IMR-90 (cell line): ENCODE results near the gene NFIX. TPM values are rescaled to one million over a fixed set of nuclear protein-coding genes. Genes with fewer than 3 reads are reported as not detected.

ENCODE experiments used
- ATAC-seq: fragments of 200-7000 bp; cut with Tn5 transposase; 2 replicates; pipeline ENCODE4 v1.9.1; 2020; ENCODE audit warnings: low read depth, mild to moderate bottlenecking, moderate library complexity
- BruUV-seq: library from RNA; stranded (reverse); fragments of 400-500 nt; replicated peaks from 2 replicates; lab custom pipeline; 2021; lab: Mats Ljungman, UMichigan
- CTCF ChIA-PET: fragments of 300-600 bp; formaldehyde crosslinking; extraction: SDS; loops from one replicate; lab custom pipeline; 2021; ENCODE audit warnings: antibody characterized with exemption; lab: Yijun Ruan, JAX
- POLR2A ChIA-PET: fragments of 300-600 bp; sonication (Branson Sonifier 250); formaldehyde crosslinking; loops from one replicate; lab custom pipeline; 2022; ENCODE audit warnings: antibody characterized with exemption; ENCODE audit not compliant: unreplicated experiment; lab: Charles Lee
- DNase-seq: peaks from one replicate; pipeline ENCODE4 v3.0.0; 2013
- H2AFZ ChIP-seq: replicated peaks from 2 replicates; pipeline ENCODE3; 2013; ENCODE audit warnings: low read length, mild to moderate bottlenecking; ENCODE audit not compliant: poor library complexity
- H2AK5ac ChIP-seq: 2 replicates; pipeline ENCODE4 v1.6.1; 2013; ENCODE audit warnings: low read depth, low read length, inconsistent platforms
- H2AK9ac ChIP-seq: replicated peaks from 2 replicates; pipeline ENCODE3; 2013; ENCODE audit warnings: mild to moderate bottlenecking, low read depth, low read length, moderate library complexity; ENCODE audit not compliant: poor library complexity
- H2BK120ac ChIP-seq: 2 replicates; pipeline ENCODE4 v1.6.1; 2013; ENCODE audit warnings: low read depth, low read length, inconsistent platforms
- H2BK15ac ChIP-seq: 3 replicates; pipeline ENCODE4 v1.6.1; 2013; ENCODE audit warnings: low read depth, low read length, inconsistent platforms
- H2BK20ac ChIP-seq: 2 replicates; pipeline ENCODE4 v1.6.1; 2013; ENCODE audit warnings: low read depth, mild to moderate bottlenecking, inconsistent platforms, low read length, moderate library complexity
- H2BK5ac ChIP-seq: 2 replicates; pipeline ENCODE4 v1.6.1; 2013; ENCODE audit warnings: mild to moderate bottlenecking, low read depth, low read length, inconsistent platforms; ENCODE audit not compliant: poor library complexity, severe bottlenecking
- H3K14ac ChIP-seq: replicated peaks from 2 replicates; pipeline ENCODE4 v1.6.1; 2013; ENCODE audit warnings: low read depth, low read length, inconsistent platforms
- H3K18ac ChIP-seq: 2 replicates; pipeline ENCODE4 v1.6.1; 2013; ENCODE audit warnings: low read depth, low read length, control low read depth
- H3K23ac ChIP-seq: 2 replicates; pipeline ENCODE4 v1.6.1; 2013; ENCODE audit warnings: low read depth, low read length, inconsistent platforms
- H3K27ac ChIP-seq: 2 replicates; pipeline ENCODE4 v1.5.1; 2013; ENCODE audit warnings: mild to moderate bottlenecking, control low read depth, low read length; ENCODE audit not compliant: insufficient read depth
- H3K27me3 ChIP-seq: 2 replicates; pipeline ENCODE4 v1.6.1; 2013; ENCODE audit warnings: low read length; ENCODE audit not compliant: control insufficient read depth, insufficient read depth
- H3K36me3 ChIP-seq: 2 replicates; pipeline ENCODE4 v1.6.1; 2013; ENCODE audit warnings: low read length, mixed read lengths; ENCODE audit not compliant: control insufficient read depth, insufficient read depth
- H3K4ac ChIP-seq: 2 replicates; pipeline ENCODE4 v1.6.1; 2013; ENCODE audit warnings: low read depth, low read length, inconsistent platforms
- H3K4me1 ChIP-seq: 2 replicates; pipeline ENCODE4 v1.6.1; 2013; ENCODE audit warnings: low read length, mixed read lengths; ENCODE audit not compliant: control insufficient read depth, insufficient read depth
- H3K4me2 ChIP-seq: 2 replicates; pipeline ENCODE4 v1.6.1; 2013; ENCODE audit warnings: low read depth, mild to moderate bottlenecking, control low read depth, low read length, moderate library complexity
- H3K4me3 ChIP-seq: 2 replicates; pipeline ENCODE4 v1.5.1; 2013; ENCODE audit warnings: low read depth, mild to moderate bottlenecking, control low read depth, low read length, moderate library complexity; ENCODE audit not compliant: insufficient read depth
- H3K56ac ChIP-seq: 2 replicates; pipeline ENCODE4 v1.6.1; 2013; ENCODE audit warnings: low read length, inconsistent platforms; ENCODE audit not compliant: insufficient read depth; ENCODE audit errors: extremely low read depth
- H3K79me1 ChIP-seq, 2 experiments: 2 replicates each; pipeline ENCODE4 v1.6.1; 2013; ENCODE audit warnings: low read length in 2 of 2, inconsistent platforms in 1 of 2, low read depth in 1 of 2
- H3K9ac ChIP-seq: 2 replicates; pipeline ENCODE4 v1.6.1; 2013; ENCODE audit warnings: low read depth, low read length, control low read depth
- H3K9me1 ChIP-seq: 2 replicates; pipeline ENCODE4 v1.6.1; 2013; ENCODE audit warnings: low read length, inconsistent platforms; ENCODE audit not compliant: insufficient read depth
- H3K9me3 ChIP-seq: 2 replicates; pipeline ENCODE4 v1.6.1; 2013; ENCODE audit warnings: low read length; ENCODE audit not compliant: control insufficient read depth, insufficient read depth
- H4K20me1 ChIP-seq: 2 replicates; pipeline ENCODE4 v1.6.1; 2013; ENCODE audit warnings: low read length, inconsistent platforms; ENCODE audit not compliant: insufficient read depth
- H4K5ac ChIP-seq: 2 replicates; pipeline ENCODE4 v1.6.1; 2013; ENCODE audit warnings: mild to moderate bottlenecking, low read depth, low read length, control low read depth
- H4K8ac ChIP-seq, 2 experiments: 2 replicates each; pipeline ENCODE4 v1.6.1; 2013; ENCODE audit warnings: low read depth in 2 of 2, low read length in 2 of 2, control low read depth in 1 of 2, inconsistent platforms in 1 of 2
- H4K91ac ChIP-seq: 2 replicates; pipeline ENCODE4 v1.6.1; 2013; ENCODE audit warnings: low read depth, low read length, inconsistent platforms; ENCODE audit not compliant: insufficient read depth
- MAFK ChIP-seq: IDR thresholded peaks from 2 replicates; pipeline ENCODE4 v1.6.1; 2012; ENCODE audit warnings: low read depth, low read length, improper control_type of control experiment
- MXI1 ChIP-seq: IDR thresholded peaks from 2 replicates; pipeline ENCODE4 v1.6.1; 2012; ENCODE audit warnings: low read depth, mild to moderate bottlenecking, low read length, moderate library complexity, borderline replicate concordance
- WGBS, 2 experiments: methylation state at CpG; one replicate each; pipeline versions ENCODE4 v1.1.5 to v1.1.7; 2013; ENCODE audit warnings: missing lambda C conversion rate in 2 of 2; ENCODE audit not compliant: insufficient read length in 1 of 2; ENCODE audit errors: extremely low coverage in 2 of 2; 5-methylcytosine and 5-hydroxymethylcytosine counted together
- dilution Hi-C: fragments of 300-500 bp; cut with HindIII; formaldehyde crosslinking; loops from one replicate; pipeline ENCODE4 v1.14.3; 2018; ENCODE audit warnings: low sequenced_read_pairs; ENCODE audit not compliant: unreplicated experiment
- in situ Hi-C: fragments of 300-500 bp; cut with MboI; formaldehyde crosslinking; loops from 3 replicates; pipeline ENCODE4 v1.14.3; 2019; ENCODE audit warnings: low sequenced_read_pairs, inconsistent platforms, mixed read lengths
- intact Hi-C: fragments of 100-400 bp; cut with micrococcal nuclease; formaldehyde crosslinking; loops from 2 replicates; pipeline ENCODE4 v1.10.0; 2022
- polyA plus RNA-seq, 3 experiments: library from polyadenylated mRNA; depleted of rRNA; stranded (reverse); fragments of >200 nt; gene quantifications; 2 replicates each; pipeline ENCODE4 v1.2.3, GENCODE V29; 2012; ENCODE audit warnings: low replicate concordance in 1 of 3
- total RNA-seq: library from RNA; depleted of rRNA; stranded (reverse); fragments of >200 nt; gene quantifications from 2 replicates; pipeline ENCODE4 v1.2.3, GENCODE V29; 2012

Gene NFIX
- total and polyA plus RNA-seq, 2 of the 4 experiments (the other 2 are of a cell fraction): 10.2 to 47.7 TPM

GRCh38 chr19:13024126-13024950, 29.1 kb downstream of the NFIX start:
- peak overlapping the region; percentile 95 for H3K23ac ChIP-seq
- H3K79me1 ChIP-seq: peaks cover 50 to 82% of the 10 kb centered on the region in 2 experiments
- dilution Hi-C loops (no loop called here), intact Hi-C loops (no loop called here), in situ Hi-C loops (no loop called here)
- peak overlapping the region; percentile 81 for H2BK120ac ChIP-seq
- H3K4ac ChIP-seq: peak overlapping the region; percentile 94
- peak overlapping the region; percentile 89 for H4K5ac ChIP-seq
- H4K8ac ChIP-seq: peak overlapping the region; percentile 60 to 77; a peak in 3 of 4 replicates
- ATAC-seq (peak; percentile 2; the same call in 1 of the 2 replicates), DNase-seq (peak; percentile 45)
- H3K36me3 ChIP-seq: peaks cover 15% of the 10 kb centered on the region; the same call in 1 of the 2 replicates
- peak overlapping the region; percentile 88 for H3K27ac ChIP-seq
- H2BK5ac ChIP-seq: peak overlapping the region; percentile 61
- CTCF ChIA-PET: interaction anchor here (0.7 to 1.4 kb wide), 3 partner anchors 9 to 105 kb away, joined by 3 to 4 read pairs (median 3); no protein-coding TSS in a partner anchor
- peak overlapping the region; percentile 84 for H3K18ac ChIP-seq
- H3K56ac ChIP-seq: peak overlapping the region; percentile 76; the same call in 1 of the 2 replicates
- TF ChIP-seq MAFK (no peak), MXI1 (peak; percentile 71; the same call in 1 of the 2 replicates)
- peak overlapping the region; percentile 96 for H2AK9ac ChIP-seq
- BruUV-seq: no TSS peak
- peak overlapping the region; percentile 67 for H4K91ac ChIP-seq
- H3K4me2 ChIP-seq: peak overlapping the region; percentile 79
- peak overlapping the region; percentile 95 for H2AK5ac ChIP-seq
- H4K20me1 ChIP-seq: peaks cover 6% of the 10 kb centered on the region; the same call in 1 of the 2 replicates
- H2BK15ac ChIP-seq: peak overlapping the region; percentile 24; the same call in 2 of the 3 replicates
- H3K9me3 ChIP-seq: no peaks in the 10 kb centered on the region
- peak overlapping the region; percentile 55 for H3K4me3 ChIP-seq
- peak overlapping the region; percentile 93 for H3K9ac ChIP-seq
- H3K14ac ChIP-seq: peak overlapping the region; percentile 95
- H3K9me1 ChIP-seq: peaks cover 11% of the 10 kb centered on the region; the same call in 1 of the 2 replicates
- WGBS, 2 experiments: 7% methylated on average over 28 of the region's 37 CpGs; no CpG with 5 or more reads in 1 of the 2 experiments
- no peaks in the 10 kb centered on the region for H3K27me3 ChIP-seq
- POLR2A ChIA-PET: no interaction called here
- H3K4me1 ChIP-seq: peaks cover 40% of the 10 kb centered on the region
- H2BK20ac ChIP-seq: peak overlapping the region; percentile 38
- peak overlapping the region; percentile 87 for H2AFZ ChIP-seq
